Suprapubic skin (tissue), 4 donors: ENCODE results near the gene ME2. TPM values are rescaled to one million over a fixed set of nuclear protein-coding genes. Genes with fewer than 3 reads are reported as not detected.

Experiments
- DNase-seq, 2 donors: peaks; one replicate each; pipeline ENCODE4 v3.0.0-alpha.2; 2019; ENCODE audit warnings: low spot score in 2 of 2
- H3K27ac ChIP-seq: fragments of 200-600 bp; sonication (generic); one replicate; pipeline ENCODE4 v1.5.1; 2019
- H3K27me3 ChIP-seq: fragments of 200-600 bp; sonication (generic); one replicate; pipeline ENCODE4 v1.5.1; 2019
- H3K36me3 ChIP-seq: fragments of 200-600 bp; sonication (generic); one replicate; pipeline ENCODE4 v1.5.1; 2019
- H3K4me1 ChIP-seq: fragments of 200-600 bp; sonication (generic); one replicate; pipeline ENCODE4 v1.5.1; 2019
- H3K4me3 ChIP-seq: fragments of 200-600 bp; sonication (generic); one replicate; pipeline ENCODE4 v1.5.1; 2019; ENCODE audit warnings: mild to moderate bottlenecking
- H3K9me3 ChIP-seq: fragments of 200-600 bp; sonication (generic); one replicate; pipeline ENCODE4 v1.5.1; 2019
- CTCF ChIP-seq, 2 donors: fragments of 200-600 bp in 1 of 2; fragments of 450-650 bp in 1 of 2; sonication (generic) in 1 of 2; IDR thresholded peaks; one replicate each; pipeline ENCODE4 v1.5.1; 2016 to 2019; ENCODE audit warnings: antibody characterized with exemption in 2 of 2, mild to moderate bottlenecking in 1 of 2, moderate library complexity in 1 of 2
- EP300 ChIP-seq: sonication (generic); formaldehyde crosslinking; IDR thresholded peaks from one replicate; pipeline ENCODE4 v1.6.1; 2017; ENCODE audit warnings: antibody characterized with exemption
- POLR2A ChIP-seq, 2 donors: fragments of 450-650 bp; IDR thresholded peaks; one replicate each; pipeline ENCODE4 v1.6.1; 2017; ENCODE audit warnings: antibody characterized with exemption in 2 of 2, mild to moderate bottlenecking in 2 of 2, moderate library complexity in 2 of 2
- POLR2AphosphoS5 ChIP-seq, 3 donors: sonication (generic); formaldehyde crosslinking; IDR thresholded peaks; one replicate each; pipeline ENCODE4 v1.6.1; 2017; ENCODE audit warnings: antibody characterized with exemption in 3 of 3
- WGBS: methylation state at CpG from one replicate; pipeline ENCODE4 v1.1.5; 2018; 5-methylcytosine and 5-hydroxymethylcytosine counted together
- total RNA-seq, 4 donors: library from RNA; depleted of rRNA; stranded (reverse); fragments of >200 nt; gene quantifications; one replicate each; pipeline ENCODE4 v1.1.0, GENCODE V29; 2016

ME2 gene
- total RNA-seq, 4 donors from 2014 or later = 18.7 to 29.3 (median 25.4) TPM

GRCh38 chr18:50924372-50924771 is 45.5 kb downstream of the ME2 start:
- Histone ChIP-seq H3K4me3 (no peak overlapping the region), H3K36me3 (peaks cover 76% of the 10 kb centered on the region), H3K27ac (no peak overlapping the region), H3K27me3 (no peaks in the 10 kb centered on the region), H3K4me1 (no peaks in the 10 kb centered on the region), H3K9me3 (no peaks in the 10 kb centered on the region)
- no peak for DNase-seq
- TF ChIP-seq EP300 (no peak), POLR2A (IDR thresholded peaks at IDR 0.05) (no peak), CTCF (IDR thresholded peaks at IDR 0.05) (no peak), POLR2AphosphoS5 (IDR thresholded peaks at IDR 0.05) (no peak)
- 96% methylated on average over 2 of the region's 2 CpGs for WGBS

- no peaks in the 10 kb centered on the region for H3K27me3 ChIP-seq
- no peaks in the 10 kb centered on the region for H3K4me1 ChIP-seq
- no peak for DNase-seq
- no peaks in the 10 kb centered on the region for H3K9me3 ChIP-seq
- peaks cover 60% of the 10 kb centered on the region for H3K36me3 ChIP-seq
- H3K27ac ChIP-seq = no peak overlapping the region
- H3K4me3 ChIP-seq = no peak overlapping the region
- no peak for TF ChIP-seq EP300
- no peak for TF ChIP-seq CTCF (IDR thresholded peaks at IDR 0.05)
- TF ChIP-seq POLR2AphosphoS5 (IDR thresholded peaks at IDR 0.05) = no peak
- no peak for TF ChIP-seq POLR2A (IDR thresholded peaks at IDR 0.05)
Measured at GRCh38 chr18:50926521-50926920, 47.6 kb downstream of the ME2 start.

- peaks cover 46% of the 10 kb centered on the region for H3K36me3 ChIP-seq
Measured at GRCh38 chr18:50928551-50928950, 49.6 kb downstream of the ME2 start.

GRCh38 chr18:50933684-50934083 is 54.8 kb downstream of the ME2 start:
- H3K27me3 ChIP-seq = no peaks in the 10 kb centered on the region

More at GRCh38 chr18:50928551-50928950, 49.6 kb downstream of the ME2 start:
- no peak for DNase-seq
- no peaks in the 10 kb centered on the region for H3K27me3 ChIP-seq
- H3K27ac ChIP-seq = no peak overlapping the region
- H3K4me3 ChIP-seq = no peak overlapping the region
- H3K4me1 ChIP-seq = no peaks in the 10 kb centered on the region
- H3K9me3 ChIP-seq = no peaks in the 10 kb centered on the region
- TF ChIP-seq POLR2AphosphoS5 (IDR thresholded peaks at IDR 0.05) = no peak
- WGBS = 85% methylated on average over 2 of the region's 2 CpGs

GRCh38 chr18:50934545-50935211 is 55.8 kb downstream of the ME2 start:
- Histone ChIP-seq H3K27me3 (no peaks in the 10 kb centered on the region), H3K9me3 (no peaks in the 10 kb centered on the region), H3K36me3 (no peaks in the 10 kb centered on the region), H3K4me3 (no peak overlapping the region), H3K27ac (no peak overlapping the region), H3K4me1 (no peaks in the 10 kb centered on the region)
- 95% methylated on average over 6 of the region's 6 CpGs for WGBS
- TF ChIP-seq CTCF (IDR thresholded peaks at IDR 0.05) = no peak
- no peak for TF ChIP-seq POLR2AphosphoS5 (IDR thresholded peaks at IDR 0.05)
- no peak for TF ChIP-seq POLR2A (IDR thresholded peaks at IDR 0.05)
- no peak for TF ChIP-seq EP300
- no peak for DNase-seq

More at GRCh38 chr18:50933684-50934083, 54.8 kb downstream of the ME2 start:
- H3K27ac ChIP-seq = no peak overlapping the region
- H3K36me3 ChIP-seq = peaks cover 4% of the 10 kb centered on the region
- 81% methylated on average over 5 of the region's 5 CpGs for WGBS
- H3K4me1 ChIP-seq = no peaks in the 10 kb centered on the region
- TF ChIP-seq EP300 = no peak
- no peak for TF ChIP-seq POLR2A (IDR thresholded peaks at IDR 0.05)
- no peak for TF ChIP-seq POLR2AphosphoS5 (IDR thresholded peaks at IDR 0.05)
- TF ChIP-seq CTCF (IDR thresholded peaks at IDR 0.05) = no peak
- no peak overlapping the region for H3K4me3 ChIP-seq
- no peak for DNase-seq
- no peaks in the 10 kb centered on the region for H3K9me3 ChIP-seq
